GM18511 (cell line): ENCODE data around the gene RDH5.

ENCODE experiments used
- ATAC-seq: cut with Tn5 transposase; IDR thresholded peaks from one replicate; pipeline ENCODE4 v1.9.1; 2021; ENCODE audit warnings: mild to moderate bottlenecking, moderate library complexity; ENCODE audit not compliant: unreplicated experiment

Gene RDH5

GRCh38 chr12:55720071-55720564 is at the start of gene RDH5:
RDH5 (plus strand) TSS chr12:55720393; CDS start chr12:55721185, 792 bp downstream.
- no peak for ATAC-seq

- no peak for ATAC-seq
Observed at GRCh38 chr12:55671746-55672145, 48.4 kb upstream of the RDH5 start.

- peak; percentile 100 for ATAC-seq
Observed at GRCh38 chr12:55673638-55674037, 46.6 kb upstream of the RDH5 start.

- no peak for ATAC-seq
Observed at GRCh38 chr12:55675666-55676065, 44.5 kb upstream of the RDH5 start.

- no peak for ATAC-seq
Observed at GRCh38 chr12:55676707-55677106, 43.5 kb upstream of the RDH5 start.

- no peak for ATAC-seq
Observed at GRCh38 chr12:55679691-55680090, 40.5 kb upstream of the RDH5 start.

GRCh38 chr12:55681142-55682077 is 38.8 kb upstream of the RDH5 start:
- ATAC-seq, result peak; percentile 55

GRCh38 chr12:55682087-55682796 is 38.0 kb upstream of the RDH5 start:
- no peak for ATAC-seq

- ATAC-seq, result no peak
Observed at GRCh38 chr12:55683676-55684075, 36.5 kb upstream of the RDH5 start.

- ATAC-seq, result no peak
Observed at GRCh38 chr12:55684761-55685370, 35.3 kb upstream of the RDH5 start.

GRCh38 chr12:55685671-55686070 is 34.5 kb upstream of the RDH5 start:
- no peak for ATAC-seq

- ATAC-seq, result no peak
Observed at GRCh38 chr12:55686366-55687010, 33.7 kb upstream of the RDH5 start.

- peak; percentile 86 for ATAC-seq
Observed at GRCh38 chr12:55687746-55688145, 32.4 kb upstream of the RDH5 start.

- ATAC-seq, result no peak
Observed at GRCh38 chr12:55688716-55689655, 31.2 kb upstream of the RDH5 start.

GRCh38 chr12:55692631-55693322 is 27.4 kb upstream of the RDH5 start:
- no peak for ATAC-seq

GRCh38 chr12:55693323-55694187 is 26.6 kb upstream of the RDH5 start:
- ATAC-seq, result no peak

GRCh38 chr12:55694188-55694515 is 26.0 kb upstream of the RDH5 start:
- no peak for ATAC-seq

- ATAC-seq, result no peak
Observed at GRCh38 chr12:55694651-55695050, 25.5 kb upstream of the RDH5 start.
